Smooth muscle cell (in vitro differentiated cells): ENCODE data around the gene EPB41L4A. TPM values are rescaled to one million over a fixed set of nuclear protein-coding genes. Genes with fewer than 3 reads are reported as not detected.

Experiments
- DNase-seq: peaks from one replicate; lab custom pipeline; 2025; ENCODE audit not compliant: unreplicated experiment; lab: John Stamatoyannopoulos, UW
- H2AFZ ChIP-seq: fragments of 200-600 bp; sonication (generic); 2 replicates; pipeline ENCODE4 v1.6.0; 2016; ENCODE audit warnings: antibody characterized with exemption, low read depth, mild to moderate bottlenecking
- H3F3A ChIP-seq: fragments of 200-600 bp; sonication (generic); 2 replicates; pipeline ENCODE4 v1.6.0; 2017; ENCODE audit warnings: antibody characterized with exemption, low read depth
- H3K27ac ChIP-seq: fragments of 200-600 bp; sonication (generic); 2 replicates; pipeline ENCODE4 v1.5.1; 2016; ENCODE audit warnings: low read depth, mild to moderate bottlenecking
- H3K27me3 ChIP-seq: fragments of 200-600 bp; sonication (generic); 2 replicates; pipeline ENCODE4 v1.6.1; 2016; ENCODE audit warnings: low read depth, mild to moderate bottlenecking
- H3K36me3 ChIP-seq: fragments of 200-600 bp; sonication (generic); 2 replicates; pipeline ENCODE4 v1.5.1; 2016; ENCODE audit warnings: low read depth
- H3K4me1 ChIP-seq: fragments of 200-600 bp; sonication (generic); 2 replicates; pipeline ENCODE4 v1.5.1; 2016; ENCODE audit warnings: low read depth
- H3K4me2 ChIP-seq: fragments of 200-600 bp; sonication (generic); 2 replicates; pipeline ENCODE4 v1.6.0; 2016; ENCODE audit warnings: mild to moderate bottlenecking
- H3K4me3 ChIP-seq: fragments of 200-600 bp; sonication (generic); 2 replicates; pipeline ENCODE4 v1.5.1; 2016; ENCODE audit warnings: mild to moderate bottlenecking
- H3K79me2 ChIP-seq: fragments of 200-600 bp; sonication (generic); 2 replicates; pipeline ENCODE4 v1.6.0; 2016; ENCODE audit warnings: low read depth, mild to moderate bottlenecking
- H3K9ac ChIP-seq: fragments of 200-600 bp; sonication (generic); 2 replicates; pipeline ENCODE4 v1.6.0; 2016; ENCODE audit warnings: low read depth
- H3K9me3 ChIP-seq: fragments of 200-600 bp; sonication (generic); replicated peaks from 2 replicates; pipeline ENCODE4 v1.5.1; 2016; ENCODE audit warnings: low read depth
- H4K20me1 ChIP-seq: fragments of 200-600 bp; sonication (generic); 2 replicates; pipeline ENCODE4 v1.6.0; 2016; ENCODE audit warnings: low read depth
- CTCF ChIP-seq: fragments of 200-600 bp; sonication (generic); IDR thresholded peaks from 2 replicates; pipeline ENCODE4 v1.5.1; 2017; ENCODE audit warnings: borderline replicate concordance, mild to moderate bottlenecking, antibody characterized with exemption; ENCODE audit not compliant: insufficient read depth, poor library complexity, severe bottlenecking
- WGBS: methylation state at CpG from one replicate; pipeline ENCODE4 v1.1.7; 2016; ENCODE audit warnings: low lambda C conversion rate; 5-methylcytosine and 5-hydroxymethylcytosine counted together
- polyA plus RNA-seq: library from polyadenylated mRNA; unstranded; fragments of >200 nt; fragmentation: Nextera tagmentation; extraction: Ambion mirVana; gene quantifications from 2 replicates; pipeline ENCODE4 v1.2.1, GENCODE V29; 2016
- total RNA-seq: library from RNA; depleted of rRNA; stranded (reverse); fragments of >200 nt; gene quantifications from 2 replicates; pipeline ENCODE4 v1.2.3, GENCODE V29; 2014

The EPB41L4A gene
- total and polyA plus RNA-seq, 2 experiments from 2014 or later, result 2.9 to 8.9 TPM

DNA sequence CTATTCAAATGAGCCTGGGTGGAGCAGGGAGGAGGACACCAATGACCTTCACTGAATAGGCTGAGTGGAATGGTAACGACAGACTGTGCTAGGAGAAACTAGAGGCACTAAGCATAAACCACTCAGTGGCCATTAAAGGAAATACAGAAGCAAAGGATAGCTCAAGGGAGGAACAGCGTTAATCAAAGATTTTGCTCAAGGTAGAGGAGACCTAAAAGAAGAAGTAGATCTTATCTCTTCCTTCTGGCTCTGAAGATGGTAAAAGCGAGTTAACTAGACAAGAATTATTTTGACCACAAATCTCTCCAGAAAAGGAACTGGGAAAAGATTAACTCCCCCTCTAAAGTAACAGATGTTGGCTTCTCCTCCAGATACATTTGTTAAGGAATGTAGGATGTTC is 299.6 kb downstream of the EPB41L4A start:
- H3K27me3 ChIP-seq, result no peaks in the 10 kb centered on the region
- H3F3A ChIP-seq, result no peaks in the 10 kb centered on the region
- H2AFZ ChIP-seq, result no peak overlapping the region
- no peaks in the 10 kb centered on the region for H3K79me2 ChIP-seq
- no peak for TF ChIP-seq CTCF
- H3K4me1 ChIP-seq, result no peaks in the 10 kb centered on the region
- H4K20me1 ChIP-seq, result no peaks in the 10 kb centered on the region
- H3K27ac ChIP-seq, result no peak overlapping the region
- H3K4me3 ChIP-seq, result no peak overlapping the region
- no peak overlapping the region for H3K4me2 ChIP-seq
- 74% methylated on average over 3 of the region's 3 CpGs for WGBS
- H3K9ac ChIP-seq, result no peak overlapping the region
- H3K36me3 ChIP-seq, result no peaks in the 10 kb centered on the region
- no peak for DNase-seq
- no peaks in the 10 kb centered on the region for H3K9me3 ChIP-seq

DNA sequence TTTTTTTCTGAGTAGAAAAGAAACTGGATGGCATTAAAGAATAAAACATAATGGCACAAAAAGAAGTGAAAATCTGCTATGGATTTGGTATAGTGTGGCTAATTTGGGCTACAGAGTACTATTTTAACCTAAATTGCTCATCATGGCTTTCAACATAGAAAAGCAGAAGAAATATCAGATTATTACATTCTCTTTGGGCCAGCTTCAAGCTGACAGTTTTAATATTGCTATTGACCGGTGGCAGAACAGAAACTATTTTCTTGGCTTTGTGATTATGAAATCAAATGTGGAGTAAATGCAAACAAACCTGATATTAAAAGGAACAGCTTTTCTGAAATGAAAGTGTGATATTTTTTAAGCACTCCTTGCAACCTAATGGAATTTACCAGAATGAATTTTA is 301.5 kb downstream of the EPB41L4A start:
- no peaks in the 10 kb centered on the region for H3K79me2 ChIP-seq
- H3K4me1 ChIP-seq, result no peaks in the 10 kb centered on the region
- H3K4me3 ChIP-seq, result no peak overlapping the region
- no peak overlapping the region for H3K4me2 ChIP-seq
- H3K27ac ChIP-seq, result no peak overlapping the region
- H3K9ac ChIP-seq, result no peak overlapping the region
- no peaks in the 10 kb centered on the region for H3K9me3 ChIP-seq
- H4K20me1 ChIP-seq, result no peaks in the 10 kb centered on the region
- 90% methylated on average over 1 of the region's 1 CpG for WGBS
- no peak for DNase-seq
- H2AFZ ChIP-seq, result no peak overlapping the region
- no peaks in the 10 kb centered on the region for H3F3A ChIP-seq
- no peaks in the 10 kb centered on the region for H3K36me3 ChIP-seq
- no peaks in the 10 kb centered on the region for H3K27me3 ChIP-seq
- TF ChIP-seq CTCF, result no peak

GRCh38 chr5:112116371-112116770 is 302.7 kb downstream of the EPB41L4A start:
- Histone ChIP-seq H3K9me3 (no peaks in the 10 kb centered on the region), H3K27me3 (no peaks in the 10 kb centered on the region), H3F3A (no peaks in the 10 kb centered on the region), H3K4me2 (no peak overlapping the region), H3K36me3 (no peaks in the 10 kb centered on the region), H4K20me1 (no peaks in the 10 kb centered on the region), H3K4me1 (no peaks in the 10 kb centered on the region), H3K9ac (no peak overlapping the region), H2AFZ (no peak overlapping the region), H3K27ac (no peak overlapping the region), H3K4me3 (no peak overlapping the region), H3K79me2 (no peaks in the 10 kb centered on the region)
- TF ChIP-seq CTCF, result no peak
- no peak for DNase-seq

DNA sequence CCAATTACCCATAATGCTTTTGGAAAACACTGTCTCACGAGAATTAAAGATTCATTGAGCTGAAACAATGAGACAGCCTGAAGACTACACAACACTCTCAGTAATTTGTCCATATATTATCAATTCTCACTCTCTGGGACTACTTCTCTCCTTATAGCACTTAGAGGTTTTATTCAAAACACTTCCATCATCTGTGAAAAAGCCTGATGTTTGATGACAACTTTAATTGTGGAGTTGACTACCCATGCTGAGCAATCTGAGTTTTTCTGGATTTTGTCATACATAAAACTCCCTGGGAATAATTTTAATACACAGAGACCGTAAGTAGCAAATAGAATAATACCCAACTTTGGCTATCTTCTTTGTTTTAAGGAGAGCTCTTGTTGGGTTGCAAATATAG is 305.5 kb downstream of the EPB41L4A start:
- Histone ChIP-seq H4K20me1 (no peaks in the 10 kb centered on the region), H3K36me3 (no peaks in the 10 kb centered on the region), H3K79me2 (no peaks in the 10 kb centered on the region), H3K4me3 (no peak overlapping the region), H3K27me3 (no peaks in the 10 kb centered on the region), H3K9me3 (no peaks in the 10 kb centered on the region), H3K4me2 (no peak overlapping the region), H3K27ac (no peak overlapping the region), H3K9ac (no peak overlapping the region), H2AFZ (no peak overlapping the region), H3K4me1 (no peaks in the 10 kb centered on the region), H3F3A (no peaks in the 10 kb centered on the region)
- 86% methylated on average over 2 of the region's 2 CpGs for WGBS
- no peak for DNase-seq
- no peak for TF ChIP-seq CTCF
